Breast epithelium (tissue), 4 donors: ENCODE results near the gene EXOG. TPM values are rescaled to one million over a fixed set of nuclear protein-coding genes. Genes with fewer than 3 reads are reported as not detected.

Source experiments
- DNase-seq, 2 donors: peaks; one replicate each; pipeline ENCODE4 v3.0.0-alpha.2; 2019; ENCODE audit warnings: low spot score in 2 of 2
- H3K27ac ChIP-seq, 2 donors: fragments of 200-600 bp; sonication (generic) in 1 of 2; one replicate each; pipeline ENCODE4 v1.5.1; 2016 to 2019; ENCODE audit warnings: mild to moderate bottlenecking in 1 of 2
- H3K27me3 ChIP-seq, 2 donors: fragments of 200-600 bp; sonication (generic) in 1 of 2; one replicate each; pipeline versions ENCODE4 v1.5.1 to v1.6.0; 2017 to 2019; ENCODE audit warnings: control low read depth in 1 of 2, mild to moderate bottlenecking in 1 of 2
- H3K36me3 ChIP-seq: fragments of 200-600 bp; one replicate; pipeline ENCODE4 v1.5.1; 2019
- H3K4me1 ChIP-seq, 2 donors: fragments of 200-600 bp; sonication (generic); one replicate each; pipeline ENCODE4 v1.5.1; 2016 to 2019; ENCODE audit warnings: control low read depth in 1 of 2
- H3K4me3 ChIP-seq, 3 donors: fragments of 200-600 bp; sonication (generic); 1 replicate in 2 of 3; 2 replicates in 1 of 3; pipeline ENCODE4 v1.5.1; 2016 to 2019; ENCODE audit warnings: mild to moderate bottlenecking in 3 of 3, moderate library complexity in 2 of 3
- H3K9me3 ChIP-seq, 2 donors: fragments of 200-600 bp; sonication (generic) in 1 of 2; one replicate each; pipeline ENCODE4 v1.5.1; 2016 to 2019; ENCODE audit warnings: control low read depth in 1 of 2
- CTCF ChIP-seq, 3 donors: fragments of 450-650 bp; IDR thresholded peaks; one replicate each; pipeline ENCODE4 v1.5.1; 2016 to 2017; ENCODE audit warnings: antibody characterized with exemption in 3 of 3, mild to moderate bottlenecking in 3 of 3, moderate library complexity in 3 of 3
- POLR2A ChIP-seq: fragments of 450-650 bp; IDR thresholded peaks from one replicate; pipeline ENCODE4 v1.6.1; 2016; ENCODE audit warnings: antibody characterized with exemption, mild to moderate bottlenecking, moderate library complexity
- POLR2AphosphoS5 ChIP-seq, 3 donors: sonication (generic); formaldehyde crosslinking; IDR thresholded peaks; one replicate each; pipeline ENCODE4 v1.6.1; 2017; ENCODE audit warnings: antibody characterized with exemption in 3 of 3
- intact Hi-C: fragments of 100-400 bp; cut with DNase I; formaldehyde crosslinking; loops from one replicate; pipeline ENCODE4 v1.15.1; 2023; ENCODE audit warnings: low total_unique reads
- total RNA-seq, 3 donors: library from RNA; depleted of rRNA; stranded (reverse); fragments of >200 nt; gene quantifications; one replicate each; pipeline ENCODE4 v1.1.0, GENCODE V29; 2016

The EXOG gene
- total RNA-seq, 3 donors from 2014 or later, result 7.5 to 10.2 (median 8.8) TPM

- Histone ChIP-seq H3K27ac (no peak overlapping the region), H3K4me1 (peaks cover 0 to 7% of the 10 kb centered on the region in 2 donors), H3K36me3 (peaks cover 3% of the 10 kb centered on the region), H3K27me3 (no peaks in the 10 kb centered on the region), H3K4me3 (no peak overlapping the region), H3K9me3 (no peaks in the 10 kb centered on the region)
- no peak for DNase-seq
- TF ChIP-seq CTCF (IDR thresholded peaks at IDR 0.05) (no peak), POLR2A (no peak), POLR2AphosphoS5 (IDR thresholded peaks at IDR 0.05) (no peak)
- intact Hi-C loops, result loop anchor here (10.0 kb wide), 1 partner anchor 131 kb away; the partner anchor contains the start of gene XYLB
Observed at GRCh38 chr3:38475716-38476115, 20.4 kb upstream of the EXOG start.

GRCh38 chr3:38476157-38476756 is 19.9 kb upstream of the EXOG start:
- Histone ChIP-seq H3K36me3 (peaks cover 8% of the 10 kb centered on the region), H3K27ac (no peak overlapping the region), H3K4me3 (no peak overlapping the region), H3K4me1 (peaks cover 0 to 7% of the 10 kb centered on the region in 2 donors), H3K9me3 (no peaks in the 10 kb centered on the region), H3K27me3 (no peaks in the 10 kb centered on the region)
- no peak for DNase-seq
- intact Hi-C loops, result loop anchor here (10.0 kb wide), 1 partner anchor 131 kb away; the partner anchor contains the start of gene XYLB
- TF ChIP-seq CTCF (IDR thresholded peaks at IDR 0.05) (no peak), POLR2AphosphoS5 (IDR thresholded peaks at IDR 0.05) (no peak), POLR2A (no peak)

GRCh38 chr3:38477057-38477820 is 18.9 kb upstream of the EXOG start:
- intact Hi-C loops, result loop anchor here (10.0 kb wide), 1 partner anchor 132 kb away; the partner anchor contains the start of gene XYLB
- DNase-seq, result no peak
- no peak overlapping the region for H3K4me3 ChIP-seq
- TF ChIP-seq POLR2A (no peak), POLR2AphosphoS5 (IDR thresholded peaks at IDR 0.05) (no peak), CTCF (IDR thresholded peaks at IDR 0.05) (no peak)
- H3K9me3 ChIP-seq, result no peaks in the 10 kb centered on the region
- peaks cover 0 to 5% of the 10 kb centered on the region in 2 donors for H3K4me1 ChIP-seq
- no peak overlapping the region for H3K27ac ChIP-seq
- H3K36me3 ChIP-seq, result peaks cover 8% of the 10 kb centered on the region
- H3K27me3 ChIP-seq, result no peaks in the 10 kb centered on the region

GRCh38 chr3:38477839-38478450 is 18.2 kb upstream of the EXOG start:
- no peak for DNase-seq
- Histone ChIP-seq H3K27me3 (no peaks in the 10 kb centered on the region), H3K4me1 (no peaks in the 10 kb centered on the region), H3K4me3 (no peak overlapping the region), H3K36me3 (peaks cover 8% of the 10 kb centered on the region), H3K9me3 (no peaks in the 10 kb centered on the region), H3K27ac (no peak overlapping the region)
- no peak for TF ChIP-seq CTCF (IDR thresholded peaks at IDR 0.05)
- intact Hi-C loops, result loop anchor here (10.0 kb wide), 1 partner anchor 133 kb away; the partner anchor contains the start of gene XYLB

GRCh38 chr3:38478901-38479300 is 17.2 kb upstream of the EXOG start:
- intact Hi-C loops, result loop anchor here (10.0 kb wide), 1 partner anchor 134 kb away; the partner anchor contains the start of gene XYLB
- TF ChIP-seq CTCF (IDR thresholded peaks at IDR 0.05), result no peak
- TF ChIP-seq POLR2A, result no peak
- TF ChIP-seq POLR2AphosphoS5 (IDR thresholded peaks at IDR 0.05), result no peak
- DNase-seq, result no peak
- no peaks in the 10 kb centered on the region for H3K4me1 ChIP-seq
- no peak overlapping the region for H3K4me3 ChIP-seq
- no peaks in the 10 kb centered on the region for H3K27me3 ChIP-seq
- no peak overlapping the region for H3K27ac ChIP-seq
- H3K9me3 ChIP-seq, result no peaks in the 10 kb centered on the region
- H3K36me3 ChIP-seq, result peaks cover 8% of the 10 kb centered on the region
